OCI-M2 (cell line): ENCODE measurements around the gene P2RY2.
"Not testable (repeated sequence)": the region's sequence is repeated elsewhere in the genome, so short reads cannot be mapped to it uniquely, and the experiment has no call there.

Experiments used
- DNase-seq: peaks from one replicate; lab custom pipeline; 2025; ENCODE audit not compliant: unreplicated experiment; lab: John Stamatoyannopoulos, UW

The P2RY2 gene

GRCh38 chr11:73265853-73266645 lies 48.0 kb downstream of the P2RY2 start:
- no peak for DNase-seq

GRCh38 chr11:73266646-73267020 lies 48.6 kb downstream of the P2RY2 start:
- DNase-seq, result no peak

DNA sequence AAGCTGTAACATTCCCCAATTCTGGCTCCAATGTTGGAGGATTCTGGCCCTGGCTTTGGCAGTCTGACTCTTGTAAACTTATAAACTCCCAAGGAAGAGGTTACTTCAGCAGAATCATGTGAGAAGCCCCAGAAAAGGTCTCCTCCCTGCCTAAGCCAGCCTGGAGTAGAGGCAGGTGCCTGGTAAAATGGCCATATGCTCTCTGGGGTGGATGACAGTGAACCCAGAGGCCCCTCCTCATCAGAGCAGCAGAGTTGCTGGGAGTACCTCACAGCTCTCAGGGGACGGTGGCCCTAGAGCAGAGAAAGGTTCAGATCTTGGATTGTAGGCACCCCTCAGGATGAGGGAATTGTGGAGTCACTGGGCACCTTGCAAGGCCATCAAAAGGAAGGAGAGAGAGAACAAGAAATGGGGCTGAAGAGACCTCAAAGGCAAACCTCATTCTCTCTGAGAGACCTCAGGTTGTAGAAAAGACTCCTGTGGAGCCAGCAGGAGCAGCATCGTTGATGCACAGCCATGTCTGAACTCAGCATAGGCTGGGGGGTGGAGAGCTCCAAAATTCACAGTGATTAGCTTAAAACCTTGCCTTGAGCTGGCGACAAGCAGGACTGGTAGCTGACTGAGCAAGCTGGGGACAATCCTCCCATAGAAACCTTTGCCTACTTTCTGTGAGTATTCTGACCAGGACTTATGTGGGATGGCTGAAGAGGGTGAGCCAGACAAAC lies 49.2 kb downstream of the P2RY2 start:
- no peak for DNase-seq

GRCh38 chr11:73267906-73268540 lies 49.9 kb downstream of the P2RY2 start:
- no peak for DNase-seq

DNA sequence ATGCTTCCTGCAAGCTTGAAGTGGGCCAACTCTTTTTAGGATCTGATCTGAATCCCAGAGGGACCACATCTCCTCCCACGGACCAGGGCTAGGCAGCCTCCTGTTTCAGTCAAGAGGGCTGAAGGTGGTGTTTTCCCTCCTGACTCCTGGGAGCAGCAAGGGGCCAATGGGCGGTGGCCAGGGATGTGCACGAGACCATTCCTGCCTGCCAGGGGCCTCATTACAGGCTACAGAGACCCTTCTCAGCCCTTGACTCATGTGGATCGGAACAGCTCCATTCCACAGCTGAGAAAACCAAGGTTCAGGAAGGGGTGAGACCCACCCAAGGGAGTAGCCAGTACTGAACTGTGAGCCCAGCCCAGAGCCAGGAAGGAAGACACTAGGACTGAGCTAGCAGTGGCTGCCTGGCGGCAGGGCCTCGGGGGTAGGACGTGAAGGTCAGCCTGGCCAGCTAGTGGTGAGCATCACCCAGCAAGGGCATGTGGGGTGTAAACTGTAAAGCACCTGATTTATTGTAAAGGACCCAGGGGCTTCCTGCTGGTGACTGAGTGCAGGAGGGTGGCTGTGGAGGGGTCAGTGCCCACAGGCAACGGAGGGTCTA lies 50.7 kb downstream of the P2RY2 start:
- DNase-seq, result no peak

GRCh38 chr11:73269459-73270015 lies 51.5 kb downstream of the P2RY2 start:
- DNase-seq, result no peak

DNA sequence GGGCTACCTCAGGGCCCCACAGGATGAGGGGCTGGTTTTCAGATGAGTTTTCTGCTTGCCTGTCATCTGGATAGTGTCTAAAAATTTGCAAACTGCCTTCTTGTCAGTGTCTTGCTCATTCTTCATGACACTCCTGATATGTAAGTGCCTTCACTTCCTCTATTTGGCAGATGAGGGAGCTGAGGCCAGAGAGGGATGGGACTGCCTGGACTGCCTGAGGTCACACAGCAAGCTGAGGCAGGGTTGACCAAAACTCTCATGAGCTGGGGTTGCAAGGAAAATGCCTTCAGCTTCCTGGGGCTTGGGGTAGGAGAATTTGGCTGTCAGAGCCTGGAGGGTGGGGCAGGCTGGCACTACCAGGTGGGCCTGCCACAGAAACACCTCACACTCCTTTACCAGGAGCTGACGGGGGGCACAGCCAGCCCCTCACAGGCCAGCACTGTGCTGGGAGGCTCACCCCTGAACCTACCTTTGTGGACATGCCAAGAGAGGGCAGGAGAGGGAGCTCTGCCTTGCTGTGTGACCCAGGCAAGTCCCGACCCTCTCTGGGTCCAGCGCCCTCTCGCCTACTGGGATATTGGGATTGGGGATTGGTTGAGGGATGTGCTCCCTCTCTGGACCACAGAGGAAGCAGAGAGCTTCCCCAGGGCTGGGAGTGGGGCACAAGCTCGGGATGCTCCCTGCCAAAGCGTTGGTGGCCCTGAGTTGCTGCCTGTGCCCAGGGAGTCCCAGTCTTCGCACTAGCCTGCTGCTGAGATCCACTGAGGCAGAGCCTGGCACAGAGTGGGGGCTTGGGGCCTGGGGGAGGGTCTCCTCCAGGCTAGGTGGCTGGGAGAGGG lies 52.2 kb downstream of the P2RY2 start:
- no peak for DNase-seq

DNA sequence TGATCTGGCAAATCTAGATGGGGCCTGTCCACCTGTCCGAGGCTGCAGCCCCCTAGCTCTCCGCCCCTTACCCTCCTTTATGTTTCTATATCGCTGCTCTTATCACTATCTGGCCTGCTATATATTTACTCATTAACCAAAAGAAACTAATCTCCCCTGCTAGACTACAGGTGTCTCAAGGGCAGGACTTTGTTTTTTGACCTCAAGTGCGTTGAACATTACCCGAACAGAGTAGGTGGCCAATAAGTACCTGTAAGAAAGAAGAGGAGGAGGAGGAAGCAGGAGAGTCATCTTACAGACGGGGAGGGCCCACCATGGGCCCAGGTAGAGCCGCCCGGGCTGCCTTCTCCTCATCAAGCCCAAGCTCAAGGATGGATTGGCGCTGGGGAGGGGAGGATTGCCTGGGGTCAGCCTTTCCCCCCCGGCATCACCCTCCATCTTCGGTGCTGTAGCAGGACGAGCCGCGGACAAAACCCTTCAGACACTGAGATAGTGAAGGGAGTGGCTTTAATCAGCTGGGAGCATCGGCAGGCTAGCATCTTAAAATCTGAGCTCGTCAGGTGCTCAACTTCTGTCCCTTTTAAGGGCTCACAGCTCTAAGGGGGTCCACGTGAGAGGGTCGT lies 52.9 kb downstream of the P2RY2 start:
- no peak for DNase-seq

DNA sequence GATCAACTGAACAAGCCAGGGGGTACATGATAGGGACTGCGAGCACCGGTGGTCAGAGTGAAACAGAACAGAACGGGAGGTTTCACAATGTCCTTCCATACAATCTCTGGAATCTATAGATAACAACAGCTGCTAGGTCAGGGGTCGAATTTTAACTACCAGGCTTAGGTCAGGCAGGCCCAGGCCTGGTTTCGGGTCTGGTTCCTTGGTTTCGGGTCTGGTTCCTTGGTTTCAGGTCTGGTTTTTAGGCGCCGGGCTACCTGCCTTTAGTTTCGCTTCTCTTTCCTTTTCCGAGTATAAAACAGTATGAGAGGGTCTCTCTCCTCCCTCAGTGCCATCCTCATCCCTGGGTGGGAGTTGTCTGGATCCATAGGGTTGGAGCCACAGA lies 53.4 kb downstream of the P2RY2 start:
- not testable (repeated sequence) for DNase-seq

DNA sequence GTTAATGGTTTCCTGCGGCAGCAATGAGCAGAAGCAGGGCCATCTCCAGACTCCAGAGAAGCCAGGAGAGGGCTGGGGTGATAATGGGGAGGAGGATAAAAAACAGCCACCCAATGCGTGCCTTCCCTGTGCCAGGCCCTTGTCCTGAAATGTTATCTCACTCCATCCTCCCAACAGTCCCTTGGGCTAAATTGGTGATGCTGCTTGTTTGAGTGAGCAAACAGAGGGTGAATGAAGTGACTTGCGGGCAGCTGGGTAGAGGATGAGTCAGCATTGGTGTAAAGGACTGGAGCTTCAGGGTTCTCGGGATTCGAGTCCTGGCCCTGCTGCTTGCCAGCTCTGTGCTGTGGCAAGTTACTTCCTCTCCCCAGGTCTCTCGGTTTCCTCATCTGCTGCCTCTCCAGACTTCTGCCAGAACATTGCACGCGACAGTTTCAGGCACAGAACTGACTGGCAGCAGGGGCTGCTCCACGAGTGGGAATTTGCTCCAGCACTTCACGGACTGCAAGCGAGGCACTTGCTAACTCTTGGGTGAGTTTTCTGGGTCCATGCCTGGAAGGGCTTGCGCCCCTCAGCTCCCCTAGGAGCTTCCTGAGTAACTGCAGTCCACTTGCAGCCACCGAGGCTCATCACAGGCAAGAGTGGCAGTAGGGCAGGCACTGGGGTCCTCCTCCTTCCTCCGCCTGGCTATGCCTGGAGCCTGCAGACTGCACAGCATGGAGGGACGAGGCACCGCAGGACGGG lies 54.0 kb downstream of the P2RY2 start, which contains the start of gene P2RY6:
TSS of gene P2RY6 (plus strand) at position 403 of the 744 bp plus-strand sequence. CDS start 24,181 bp downstream, outside the sequence.
- no peak for DNase-seq

- DNase-seq, result no peak
Observed at GRCh38 chr11:73272680-73273038, 54.6 kb downstream of the P2RY2 start.

DNA sequence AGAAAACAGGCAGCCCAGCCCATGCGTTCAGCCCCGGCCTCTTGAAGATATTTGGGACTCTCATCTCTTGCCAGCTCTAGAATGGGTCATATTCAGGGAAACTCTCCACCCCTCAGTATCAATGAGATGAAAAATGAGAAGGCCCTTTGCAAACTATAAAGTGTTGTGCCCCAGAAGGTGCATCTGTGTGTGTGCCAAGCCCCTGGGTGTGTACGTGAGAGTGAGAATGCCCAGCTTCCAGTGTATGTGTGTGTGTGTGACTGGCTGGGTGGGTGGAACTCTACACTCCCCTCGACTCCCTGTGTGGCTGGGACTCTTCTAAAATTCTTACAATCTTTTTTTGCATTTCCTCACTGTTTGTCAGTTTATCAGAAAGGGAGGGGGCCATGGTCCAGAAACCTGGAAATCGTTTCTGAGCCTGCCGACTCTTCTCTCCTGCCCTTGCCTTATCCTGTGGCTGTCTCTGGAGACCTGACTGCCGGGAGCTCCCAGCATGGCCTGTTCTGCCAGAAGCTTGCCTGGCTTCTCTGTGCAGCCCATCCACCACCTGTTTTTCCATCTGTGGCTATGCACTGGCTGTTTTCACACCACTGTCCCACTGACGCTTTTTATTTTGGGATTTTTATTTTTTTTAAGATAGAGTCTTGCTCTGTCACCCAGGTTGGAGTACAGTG lies 55.3 kb downstream of the P2RY2 start:
- DNase-seq, result no peak

GRCh38 chr11:73274191-73274590 lies 56.1 kb downstream of the P2RY2 start:
- not testable (repeated sequence) for DNase-seq

DNA sequence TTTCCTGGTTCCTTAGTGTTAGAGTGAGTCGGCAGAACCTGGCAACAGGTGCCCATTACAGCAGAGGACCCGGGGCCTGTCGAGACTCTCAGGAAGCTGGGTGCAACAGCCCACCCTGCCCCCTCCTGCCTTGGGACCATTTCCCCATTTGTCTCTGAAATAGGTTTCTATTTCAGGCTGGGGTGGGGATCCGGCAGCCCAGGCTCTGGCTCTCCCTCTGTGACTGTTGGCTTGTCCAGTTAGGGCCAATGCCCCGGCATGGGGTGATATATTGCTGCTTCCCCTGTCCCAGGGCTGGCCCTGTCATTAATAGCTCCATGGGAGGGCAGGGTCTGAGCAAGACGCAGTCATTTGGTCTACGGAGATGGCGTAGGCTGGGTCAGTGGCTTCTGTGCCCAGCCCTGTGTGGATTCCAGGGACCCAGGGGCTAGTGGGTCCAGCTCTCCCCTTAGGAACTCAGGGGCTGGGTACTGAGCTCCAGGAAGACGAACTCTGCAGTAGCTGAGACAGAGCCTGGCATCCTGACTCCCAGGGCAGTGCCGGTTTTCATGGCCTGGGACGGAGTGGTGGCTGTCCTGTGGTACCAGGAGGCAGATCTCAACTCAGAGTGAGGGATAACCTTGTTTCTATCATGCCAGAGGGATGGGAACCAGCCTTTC lies 56.8 kb downstream of the P2RY2 start:
- no peak for DNase-seq

GRCh38 chr11:73275381-73275750 lies 57.3 kb downstream of the P2RY2 start:
- no peak for DNase-seq

- DNase-seq, result no peak
Observed at GRCh38 chr11:73277467-73277866, 59.4 kb downstream of the P2RY2 start.

DNA sequence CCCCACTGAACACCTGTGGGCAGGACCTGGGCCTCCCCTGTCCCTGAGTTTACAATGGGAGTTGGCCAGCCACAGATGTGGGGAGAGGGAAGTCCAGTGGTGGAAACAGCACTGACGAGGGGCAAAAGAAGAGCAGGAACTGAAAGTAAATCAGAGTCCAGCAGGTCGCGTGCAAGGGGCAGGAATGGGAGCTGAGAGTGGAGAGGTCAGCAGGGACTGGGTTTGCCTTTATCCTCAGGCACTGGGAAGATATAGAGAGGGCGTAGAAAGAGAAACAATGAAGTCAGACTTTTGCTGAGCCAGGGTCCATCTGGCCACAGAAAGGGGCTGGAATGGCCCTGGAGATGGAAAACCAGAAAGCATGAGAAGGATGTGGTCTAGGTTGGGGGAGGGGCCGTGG lies 62.5 kb downstream of the P2RY2 start:
- DNase-seq, result no peak

- no peak for DNase-seq
Observed at GRCh38 chr11:73281201-73281741, 63.2 kb downstream of the P2RY2 start.
